Measurements from ENCODE around the gene CCDC9. TPM values are rescaled to one million over a fixed set of nuclear protein-coding genes. Genes with fewer than 3 reads are reported as not detected.

Gene CCDC9
- total and polyA plus RNA-seq, 2 of the 8 experiments (the other 6 are each of a cell fraction or from before 2014, with no cell fraction given), result 3.7 to 29.8 TPM

GRCh38 chr19:47225746-47226425 is 30.4 kb upstream of the CCDC9 start (continued):
- no peak for TF ChIP-seq KDM5A (IDR thresholded peaks at IDR 0.05; ENCODE audit: low read length)
- peak; percentile 93 for TF ChIP-seq JUND (IDR thresholded peaks at IDR 0.05; ENCODE audit: low read length)
- TF ChIP-seq BACH1 (IDR thresholded peaks at IDR 0.05; ENCODE audit: low read length), result peak; percentile 75
- peak; percentile 76 for TF ChIP-seq PHF8 (conservative IDR thresholded peaks at IDR 0.05; ENCODE audit: low read depth, low read length)
- TF ChIP-seq RFX5 (IDR thresholded peaks at IDR 0.05; ENCODE audit: borderline replicate concordance, low read depth, low read length), result no peak
- TF ChIP-seq HDAC2 (IDR thresholded peaks at IDR 0.05; ENCODE audit: borderline replicate concordance in 1 of 2, low read depth in 2 of 2, low read length in 2 of 2), result 0 out of 4 replicates have a peak, but pooled peaks of 1 of the 2 experiments have one; percentile 41
- TF ChIP-seq SIN3A (conservative IDR thresholded peaks at IDR 0.05 in 1 of 2, IDR thresholded peaks at IDR 0.05 in 1 of 2; ENCODE audit: low read depth in 1 of 2, low read length in 2 of 2), result peak; percentile 28 to 61; a peak in 2 of 4 replicates
- TF ChIP-seq BRCA1 (IDR thresholded peaks at IDR 0.05; ENCODE audit: low read depth, low read length), result peak; percentile 49; the same call in 1 of the 2 replicates
- TF ChIP-seq SP4 (IDR thresholded peaks at IDR 0.05; ENCODE audit: low read length), result peak; percentile 23
- 0 out of 2 replicates have a peak, but pooled peaks have one; percentile 29 for TF ChIP-seq EGR1 (IDR thresholded peaks at IDR 0.05; ENCODE audit: borderline replicate concordance, low read depth, low read length)
- TF ChIP-seq FOSL1 (IDR thresholded peaks at IDR 0.05; ENCODE audit: insufficient read depth, low read depth, low read length), result peak; percentile 74; the same call in 1 of the 2 replicates
- TF ChIP-seq POLR2A (IDR thresholded peaks at IDR 0.05; ENCODE audit: control extremely low read depth in 1 of 2, low read depth in 2 of 2, low read length in 2 of 2), result peak; percentile 98 to 100
- peak; percentile 74; the same call in 1 of the 2 replicates for TF ChIP-seq RBBP5 (IDR thresholded peaks at IDR 0.05; ENCODE audit: borderline replicate concordance, low read depth, low read length)
- TF ChIP-seq CHD2 (IDR thresholded peaks at IDR 0.05; ENCODE audit: low read length), result peak; percentile 80
- peak in 1 of 2 experiments; percentile 71; a peak in 2 of 3 replicates for TF ChIP-seq EP300 (IDR thresholded peaks at IDR 0.05; ENCODE audit: borderline replicate concordance in 1 of 2, low read depth in 2 of 2, low read length in 2 of 2)
- peak; percentile 49; the same call in 1 of the 2 replicates for TF ChIP-seq MAFK (IDR thresholded peaks at IDR 0.05; ENCODE audit: low read depth, low read length)
- TF ChIP-seq KDM1A (IDR thresholded peaks at IDR 0.05; ENCODE audit: borderline replicate concordance, low read length), result no peak
- TF ChIP-seq ASH2L (IDR thresholded peaks at IDR 0.05; ENCODE audit: low read length), result peak; percentile 54
- peak; percentile 97 for TF ChIP-seq TAF7 (optimal IDR thresholded peaks at IDR 0.05; ENCODE audit: borderline replicate concordance, low read depth, low read length)
- TF ChIP-seq TEAD4 (IDR thresholded peaks at IDR 0.05; ENCODE audit: low read depth, low read length), result no peak
- TF ChIP-seq, protein P1, sequence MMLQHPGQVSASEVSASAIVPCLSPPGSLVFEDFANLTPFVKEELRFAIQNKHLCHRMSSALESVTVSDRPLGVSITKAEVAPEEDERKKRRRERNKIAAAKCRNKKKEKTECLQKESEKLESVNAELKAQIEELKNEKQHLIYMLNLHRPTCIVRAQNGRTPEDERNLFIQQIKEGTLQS (IDR thresholded peaks at IDR 0.05; ENCODE audit: insufficient read depth, low read depth, low read length), result peak; percentile 79; the same call in 1 of the 2 replicates
- TF ChIP-seq YY1 (IDR thresholded peaks at IDR 0.05; ENCODE audit: low read depth, low read length), result 0 out of 2 replicates have a peak, but pooled peaks have one; percentile 2

All from H1 (cell line).